Activated CD8-positive, alpha-beta T cell treated with anti-CD3 and anti-CD28 coated beads, Interleukin-2, amount 10 ng/mL, durations not matched to agents 7 days and 5 days (primary cell): ENCODE measurements around the gene OPRM1. TPM values are rescaled to one million over a fixed set of nuclear protein-coding genes. Genes with fewer than 3 reads are reported as not detected.

Experiments used
- ATAC-seq: fragments of 150-1000 bp; cut with Tn5 transposase; one replicate; pipeline ENCODE4 v1.10.0; 2021; ENCODE audit warnings: moderate library complexity
- CTCF ChIA-PET: fragments of 350-600 bp; sonication (Branson Sonifier 250); formaldehyde crosslinking; loops from one replicate; lab custom pipeline; 2021; ENCODE audit warnings: antibody characterized with exemption; lab: Charles Lee
- POLR2A ChIA-PET: fragments of 350-600 bp; sonication (Branson Sonifier 250); formaldehyde crosslinking; loops from one replicate; lab custom pipeline; 2021; ENCODE audit warnings: antibody characterized with exemption; lab: Charles Lee
- DNase-seq: peaks from one replicate; pipeline ENCODE4 v3.0.0-alpha.2; 2020
- H3K27ac Mint-ChIP-seq: one replicate; pipeline ENCODE4 v1.8.0; 2021; ENCODE audit warnings: mild to moderate bottlenecking, mixed read lengths
- H3K27me3 Mint-ChIP-seq: one replicate; pipeline ENCODE4 v1.8.0; 2021; ENCODE audit warnings: low read depth, mixed read lengths
- H3K36me3 Mint-ChIP-seq: one replicate; pipeline ENCODE4 v1.8.0; 2021; ENCODE audit warnings: low read depth, mixed read lengths
- H3K4me1 Mint-ChIP-seq: one replicate; pipeline ENCODE4 v1.8.0; 2021; ENCODE audit warnings: low read depth, mixed read lengths
- H3K4me3 Mint-ChIP-seq: one replicate; pipeline ENCODE4 v1.8.0; 2021; ENCODE audit warnings: mild to moderate bottlenecking, mixed read lengths
- H3K9me3 Mint-ChIP-seq: one replicate; pipeline ENCODE4 v1.8.0; 2022; ENCODE audit warnings: mixed read lengths; ENCODE audit not compliant: insufficient read depth
- total RNA-seq, 2 experiments: library from RNA; stranded (reverse); gene quantifications; one replicate each; pipeline ENCODE4 v1.2.3, GENCODE V29; 2021

OPRM1 gene
- not detected for total RNA-seq

DNA sequence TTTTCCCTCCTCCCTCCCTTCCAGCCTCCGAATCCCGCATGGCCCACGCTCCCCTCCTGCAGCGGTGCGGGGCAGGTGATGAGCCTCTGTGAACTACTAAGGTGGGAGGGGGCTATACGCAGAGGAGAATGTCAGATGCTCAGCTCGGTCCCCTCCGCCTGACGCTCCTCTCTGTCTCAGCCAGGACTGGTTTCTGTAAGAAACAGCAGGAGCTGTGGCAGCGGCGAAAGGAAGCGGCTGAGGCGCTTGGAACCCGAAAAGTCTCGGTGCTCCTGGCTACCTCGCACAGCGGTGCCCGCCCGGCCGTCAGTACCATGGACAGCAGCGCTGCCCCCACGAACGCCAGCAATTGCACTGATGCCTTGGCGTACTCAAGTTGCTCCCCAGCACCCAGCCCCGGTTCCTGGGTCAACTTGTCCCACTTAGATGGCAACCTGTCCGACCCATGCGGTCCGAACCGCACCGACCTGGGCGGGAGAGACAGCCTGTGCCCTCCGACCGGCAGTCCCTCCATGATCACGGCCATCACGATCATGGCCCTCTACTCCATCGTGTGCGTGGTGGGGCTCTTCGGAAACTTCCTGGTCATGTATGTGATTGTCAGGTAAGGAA is at the start of gene OPRM1:
Gene OPRM1, plus strand, starts transcription at position 10 of the 612 bp plus-strand sequence. Its CDS starts 305 bp downstream, at position 315.
- peak; percentile 61 for DNase-seq
- POLR2A ChIA-PET = no interaction called here
- H3K27me3 Mint-ChIP-seq = peaks cover 9% of the 10 kb centered on the region
- CTCF ChIA-PET = no interaction called here
- peak; percentile 81 for ATAC-seq
- H3K9me3 Mint-ChIP-seq = no peaks in the 10 kb centered on the region
- H3K36me3 Mint-ChIP-seq = no peaks in the 10 kb centered on the region
- H3K4me1 Mint-ChIP-seq = no peaks in the 10 kb centered on the region
- H3K27ac Mint-ChIP-seq = no peak within 1 kb of the TSS
- H3K4me3 Mint-ChIP-seq = no peak within 1 kb of the TSS

- Mint-ChIP-seq H3K4me3 (no peak overlapping the region), H3K4me1 (no peaks in the 10 kb centered on the region), H3K36me3 (no peaks in the 10 kb centered on the region), H3K27me3 (no peaks in the 10 kb centered on the region), H3K27ac (no peak overlapping the region), H3K9me3 (no peaks in the 10 kb centered on the region)
- ATAC-seq (no peak), DNase-seq (no peak)
- ChIA-PET CTCF (no interaction called here), POLR2A (no interaction called here)
Measured at GRCh38 chr6:153989989-153990388, 49.1 kb upstream of the OPRM1 start.

- Mint-ChIP-seq H3K27ac (no peak overlapping the region), H3K4me1 (no peaks in the 10 kb centered on the region), H3K27me3 (no peaks in the 10 kb centered on the region), H3K36me3 (no peaks in the 10 kb centered on the region), H3K4me3 (no peak overlapping the region), H3K9me3 (no peaks in the 10 kb centered on the region)
- DNase-seq (no peak), ATAC-seq (no peak)
- ChIA-PET POLR2A (interaction anchor here (0.6 kb wide), 1 partner anchor 9 kb away, joined by 3 read pairs; no protein-coding TSS in a partner anchor), CTCF (no interaction called here)
Measured at GRCh38 chr6:153994004-153994403, 45.0 kb upstream of the OPRM1 start.

GRCh38 chr6:153994811-153995210 is 44.2 kb upstream of the OPRM1 start:
- H3K4me3 Mint-ChIP-seq = no peak overlapping the region
- no peaks in the 10 kb centered on the region for H3K27me3 Mint-ChIP-seq
- no peak for ATAC-seq
- ChIA-PET POLR2A (interaction anchor here (0.6 kb wide), 1 partner anchor 9 kb away, joined by 3 read pairs; no protein-coding TSS in a partner anchor), CTCF (no interaction called here)
- H3K36me3 Mint-ChIP-seq = no peaks in the 10 kb centered on the region
- DNase-seq = no peak
- H3K9me3 Mint-ChIP-seq = no peaks in the 10 kb centered on the region
- H3K4me1 Mint-ChIP-seq = no peaks in the 10 kb centered on the region
- H3K27ac Mint-ChIP-seq = no peak overlapping the region

- DNase-seq (no peak), ATAC-seq (no peak)
- no peaks in the 10 kb centered on the region for H3K27me3 Mint-ChIP-seq
- H3K4me3 Mint-ChIP-seq = no peak overlapping the region
- ChIA-PET CTCF (no interaction called here), POLR2A (no interaction called here)
- no peaks in the 10 kb centered on the region for H3K36me3 Mint-ChIP-seq
- H3K9me3 Mint-ChIP-seq = no peaks in the 10 kb centered on the region
- no peak overlapping the region for H3K27ac Mint-ChIP-seq
- no peaks in the 10 kb centered on the region for H3K4me1 Mint-ChIP-seq
Measured at GRCh38 chr6:153997221-153997620, 41.8 kb upstream of the OPRM1 start.

DNA sequence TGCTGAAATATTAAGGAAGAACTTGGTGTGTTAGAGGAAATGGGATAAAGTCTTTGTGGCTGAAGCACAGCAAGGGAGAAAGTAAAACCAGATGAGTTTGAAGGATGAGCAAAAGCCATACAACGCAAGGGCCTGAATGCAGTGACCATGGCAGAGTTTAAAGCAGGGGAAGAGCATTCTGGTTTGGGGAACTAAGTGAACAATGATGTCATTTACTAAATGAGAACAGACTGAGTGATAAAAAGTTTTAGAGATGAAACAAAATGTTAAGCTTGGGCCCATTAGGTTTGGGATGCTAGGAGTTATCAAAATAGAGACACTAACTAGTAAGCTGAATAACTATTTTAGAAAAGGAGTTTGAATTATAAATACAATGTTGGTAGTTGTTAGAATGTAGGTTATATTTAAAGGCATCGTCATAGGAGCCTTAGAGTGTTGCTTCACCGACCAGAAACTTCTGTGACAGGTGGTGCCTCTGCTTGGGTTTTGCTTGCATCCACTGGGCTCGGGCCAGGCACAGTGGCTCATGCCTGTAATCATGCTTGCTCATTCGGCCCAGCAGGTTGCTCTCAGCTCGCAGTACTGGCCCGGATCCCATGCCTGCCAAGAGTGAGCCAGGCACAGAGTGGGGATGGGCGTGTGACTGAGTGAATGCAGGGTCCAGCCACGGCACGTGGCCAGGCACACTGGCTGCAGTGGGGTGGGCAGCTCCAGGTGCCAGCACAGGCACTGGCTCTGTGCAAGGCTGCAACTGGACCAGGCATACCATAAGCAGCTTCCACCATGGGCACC is 37.4 kb upstream of the OPRM1 start:
- POLR2A ChIA-PET = no interaction called here
- H3K27ac Mint-ChIP-seq = no peak overlapping the region

DNA sequence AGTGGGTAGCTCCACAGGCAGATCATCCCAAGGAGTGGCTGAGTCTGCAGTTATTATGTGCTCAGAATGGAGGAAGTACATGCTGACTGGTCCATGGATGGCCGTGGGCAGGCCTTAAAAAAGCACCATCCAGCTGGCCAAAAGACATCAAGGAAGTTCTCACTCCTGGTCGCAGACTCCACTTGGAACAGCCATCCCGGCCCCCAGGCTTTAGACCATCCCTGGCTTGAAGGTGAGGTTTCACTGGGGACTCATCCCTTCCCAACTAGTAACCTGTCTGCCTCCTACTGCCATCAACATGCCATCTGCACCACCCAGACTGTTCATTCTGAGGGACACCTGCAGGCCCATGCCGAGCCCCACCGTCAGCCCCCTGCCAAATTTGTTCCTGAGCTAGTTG is 36.1 kb upstream of the OPRM1 start:
- ChIA-PET CTCF (no interaction called here), POLR2A (no interaction called here)
- no peaks in the 10 kb centered on the region for H3K4me1 Mint-ChIP-seq
- no peak overlapping the region for H3K4me3 Mint-ChIP-seq
- H3K9me3 Mint-ChIP-seq = no peaks in the 10 kb centered on the region
- H3K36me3 Mint-ChIP-seq = no peaks in the 10 kb centered on the region
- no peaks in the 10 kb centered on the region for H3K27me3 Mint-ChIP-seq
- no peak overlapping the region for H3K27ac Mint-ChIP-seq
- no peak for DNase-seq
- no peak for ATAC-seq

More for the DNA sequence above, 37.4 kb upstream of the OPRM1 start:
- Mint-ChIP-seq H3K27me3 (no peaks in the 10 kb centered on the region), H3K4me3 (no peak overlapping the region), H3K4me1 (no peaks in the 10 kb centered on the region), H3K9me3 (no peaks in the 10 kb centered on the region), H3K36me3 (no peaks in the 10 kb centered on the region)
- CTCF ChIA-PET = no interaction called here
- DNase-seq = no peak
- ATAC-seq = no peak

DNA sequence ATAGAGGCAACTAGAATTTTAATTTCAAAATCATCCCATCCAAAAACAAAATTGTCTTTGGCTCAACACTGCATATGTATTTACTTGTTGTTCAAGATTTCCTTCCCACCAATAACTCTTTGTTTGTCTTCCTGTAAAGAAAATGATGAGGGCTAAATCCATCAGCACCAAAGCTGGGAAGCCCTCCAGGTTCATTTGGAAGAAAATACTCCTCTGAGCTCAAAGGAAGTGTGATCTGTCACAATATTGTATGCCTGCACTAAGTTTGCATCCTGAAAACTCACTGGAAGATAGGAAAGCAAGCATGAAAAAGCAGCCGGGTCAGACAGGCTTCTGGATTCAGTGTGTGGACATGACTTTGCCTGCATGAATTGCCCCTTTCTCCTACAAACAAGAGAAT is 28.7 kb upstream of the OPRM1 start:
- H3K4me1 Mint-ChIP-seq = no peaks in the 10 kb centered on the region
- H3K27ac Mint-ChIP-seq = no peak overlapping the region
- H3K9me3 Mint-ChIP-seq = no peaks in the 10 kb centered on the region
- no peak for ATAC-seq
- no peaks in the 10 kb centered on the region for H3K36me3 Mint-ChIP-seq
- ChIA-PET POLR2A (no interaction called here), CTCF (no interaction called here)
- H3K4me3 Mint-ChIP-seq = no peak overlapping the region
- no peaks in the 10 kb centered on the region for H3K27me3 Mint-ChIP-seq
- no peak for DNase-seq

DNA sequence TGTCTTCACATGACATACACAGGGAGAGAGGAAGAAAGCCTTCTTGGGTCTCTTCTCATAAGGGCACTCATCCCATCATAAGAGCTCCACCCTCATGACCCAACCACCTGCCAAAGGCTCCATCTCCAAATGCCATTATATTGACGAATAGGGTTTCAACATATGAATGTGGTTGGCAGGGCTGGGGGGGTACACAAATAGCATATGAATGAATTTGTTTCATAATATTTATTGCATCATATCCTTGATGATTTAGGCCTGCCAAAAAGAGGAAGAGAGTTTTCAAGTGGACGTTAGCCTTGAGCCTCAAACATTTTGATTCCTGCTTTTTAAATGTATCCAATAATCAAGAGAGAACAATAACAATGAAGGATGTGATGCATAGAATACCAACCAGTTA is 26.2 kb upstream of the OPRM1 start:
- ChIA-PET POLR2A (no interaction called here), CTCF (no interaction called here)
- Mint-ChIP-seq H3K36me3 (no peaks in the 10 kb centered on the region), H3K9me3 (no peaks in the 10 kb centered on the region), H3K27ac (no peak overlapping the region), H3K4me3 (no peak overlapping the region), H3K4me1 (no peaks in the 10 kb centered on the region), H3K27me3 (no peaks in the 10 kb centered on the region)
- DNase-seq (no peak), ATAC-seq (no peak)

GRCh38 chr6:154017786-154018185 is 21.3 kb upstream of the OPRM1 start:
- POLR2A ChIA-PET = no interaction called here

GRCh38 chr6:154030646-154031045 is 8.4 kb upstream of the OPRM1 start:
- Mint-ChIP-seq H3K4me3 (no peak overlapping the region), H3K9me3 (no peaks in the 10 kb centered on the region), H3K4me1 (no peaks in the 10 kb centered on the region), H3K27ac (no peak overlapping the region), H3K27me3 (no peaks in the 10 kb centered on the region), H3K36me3 (no peaks in the 10 kb centered on the region)
- POLR2A ChIA-PET = no interaction called here
- DNase-seq (no peak), ATAC-seq (no peak)
- CTCF ChIA-PET = no interaction called here

More at GRCh38 chr6:154017786-154018185, 21.3 kb upstream of the OPRM1 start:
- CTCF ChIA-PET = no interaction called here
- ATAC-seq (no peak), DNase-seq (no peak)
- no peaks in the 10 kb centered on the region for H3K4me1 Mint-ChIP-seq
- H3K27ac Mint-ChIP-seq = no peak overlapping the region
- no peaks in the 10 kb centered on the region for H3K27me3 Mint-ChIP-seq
- no peaks in the 10 kb centered on the region for H3K9me3 Mint-ChIP-seq
- H3K36me3 Mint-ChIP-seq = no peaks in the 10 kb centered on the region
- H3K4me3 Mint-ChIP-seq = no peak overlapping the region

DNA sequence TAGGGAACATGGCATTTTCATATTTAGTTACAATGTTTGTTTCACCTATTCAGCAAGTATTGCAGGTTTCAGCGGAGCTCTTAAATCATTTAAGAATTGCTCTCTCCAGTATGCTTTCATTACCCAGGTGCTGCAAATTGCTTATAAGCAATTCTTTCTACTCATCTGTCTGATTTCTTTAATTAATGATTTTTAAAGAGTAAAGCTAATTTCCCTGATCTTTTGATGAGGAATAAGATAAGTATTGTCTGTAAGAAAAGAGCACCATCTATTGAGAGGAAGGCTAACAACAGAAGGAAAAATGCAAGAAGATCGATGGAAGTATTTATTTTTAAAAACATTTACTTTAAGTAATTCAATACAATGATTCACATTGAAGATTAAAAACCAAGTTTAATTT is 2.0 kb downstream of the OPRM1 start:
- H3K27me3 Mint-ChIP-seq = peaks cover 9% of the 10 kb centered on the region
- ChIA-PET POLR2A (no interaction called here), CTCF (no interaction called here)
- no peak overlapping the region for H3K4me3 Mint-ChIP-seq
- H3K36me3 Mint-ChIP-seq = no peaks in the 10 kb centered on the region
- no peak overlapping the region for H3K27ac Mint-ChIP-seq
- H3K4me1 Mint-ChIP-seq = no peaks in the 10 kb centered on the region
- no peaks in the 10 kb centered on the region for H3K9me3 Mint-ChIP-seq
- DNase-seq = no peak
- ATAC-seq = no peak
